Myocyte (in vitro differentiated cells): Measurements from ENCODE around the gene BANF1. TPM values are rescaled to one million over a fixed set of nuclear protein-coding genes. Genes with fewer than 3 reads are reported as not detected.

Experiments used
- DNase-seq: peaks from one replicate; pipeline ENCODE4 v3.0.0-alpha.2; 2012; ENCODE audit warnings: low read depth
- polyA plus RNA-seq: library from polyadenylated mRNA; unstranded; fragments of >200 nt; gene quantifications from one replicate; pipeline ENCODE4 v1.2.1, GENCODE V29; 2012; ENCODE audit warnings: missing spikeins
- total RNA-seq: library from RNA; depleted of rRNA; stranded (reverse); fragments of >200 nt; gene quantifications from 2 replicates; pipeline ENCODE4 v1.2.3, GENCODE V29; 2014

The BANF1 gene, protein sequence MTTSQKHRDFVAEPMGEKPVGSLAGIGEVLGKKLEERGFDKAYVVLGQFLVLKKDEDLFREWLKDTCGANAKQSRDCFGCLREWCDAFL
- total RNA-seq, result 59.3 and 67.2 TPM in 2 replicates
- 268 TPM for polyA plus RNA-seq

- peak; percentile 99 for DNase-seq
These were observed at the start of gene BANF1, which contains the start of gene EIF1AD for GRCh38 chr11:66001942-66002647. TSS of gene BANF1 (plus strand) at chr11:66002503. CDS start at chr11:66003251, 748 bp downstream. TSS of gene EIF1AD (minus strand) at chr11:66002157. CDS start at chr11:66000389, 1,768 bp downstream.

DNA sequence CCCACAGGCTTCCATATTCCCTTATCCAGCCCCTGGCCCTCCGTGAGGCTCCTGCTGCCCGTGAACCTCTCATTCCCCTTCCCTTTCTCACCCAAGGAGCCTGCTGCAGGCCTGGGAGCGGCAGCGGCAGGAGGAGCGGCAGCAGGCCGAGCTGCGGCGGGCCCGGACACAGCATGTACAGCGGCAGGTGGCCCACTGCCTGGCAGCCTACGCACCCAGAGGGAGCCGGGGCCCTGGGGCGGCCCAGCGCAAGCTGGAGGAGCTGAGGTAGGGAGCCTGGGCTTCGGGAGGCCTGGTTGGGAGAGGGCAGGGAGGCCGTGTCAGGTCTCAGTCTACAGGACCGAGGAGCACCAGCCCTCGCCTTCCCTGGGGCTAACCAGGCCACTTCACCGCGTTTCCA is 48.8 kb upstream of the BANF1 start:
- no peak for DNase-seq

GRCh38 chr11:65954771-65955170 is 47.5 kb upstream of the BANF1 start:
- DNase-seq, result no peak

DNA sequence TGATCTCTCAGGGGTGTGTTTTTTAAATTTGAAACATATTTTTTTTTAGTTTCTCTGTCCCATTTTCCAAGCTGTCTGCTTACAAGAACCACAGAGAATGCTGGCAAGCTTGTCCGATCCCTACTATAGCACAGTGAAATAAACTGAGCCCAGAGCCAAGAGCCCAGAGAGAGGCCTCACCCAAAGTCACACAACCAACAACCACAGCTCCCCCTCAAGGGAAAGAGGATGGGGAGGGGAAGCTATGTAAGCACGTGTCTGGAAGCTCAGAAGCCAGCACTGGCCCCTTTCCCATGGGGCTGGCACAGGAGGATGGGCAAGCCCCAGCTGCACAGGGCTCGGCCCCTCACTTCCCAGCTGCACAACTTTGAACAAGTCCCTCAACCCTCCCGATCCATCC is 44.0 kb upstream of the BANF1 start:
- no peak for DNase-seq

DNA sequence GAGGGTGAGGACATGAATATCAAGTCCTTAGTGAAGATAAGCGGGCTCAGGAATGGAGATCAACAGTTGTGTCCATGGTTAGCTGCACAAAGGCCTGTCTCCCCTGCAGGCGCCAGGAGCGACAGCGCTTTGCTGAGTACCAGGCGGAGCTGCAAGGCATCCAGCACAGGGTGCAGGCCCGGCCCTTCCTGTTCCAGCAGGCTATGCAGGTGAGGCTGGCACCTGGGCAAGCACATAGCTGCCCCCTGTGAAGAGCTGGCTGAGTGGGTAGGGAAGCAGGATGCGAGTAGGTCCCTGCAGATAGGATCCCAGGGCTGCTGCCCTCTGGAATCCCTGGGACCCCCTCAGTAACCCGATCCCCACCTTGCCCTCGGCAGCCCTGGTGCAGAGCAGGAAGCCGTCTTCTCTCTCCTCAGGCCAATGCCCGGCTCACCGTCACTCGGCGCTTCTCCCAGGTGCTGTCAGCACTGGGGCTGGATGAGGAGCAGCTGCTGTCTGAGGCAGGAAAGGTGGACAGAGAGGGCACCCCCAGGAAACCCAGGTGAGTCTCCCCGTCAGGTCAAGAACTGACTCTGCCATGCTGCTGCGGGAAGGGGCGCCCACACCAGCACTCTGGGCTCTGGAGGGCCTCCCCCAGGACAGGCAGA is 43.4 kb upstream of the BANF1 start:
- no peak for DNase-seq

GRCh38 chr11:65960824-65961266 is 41.5 kb upstream of the BANF1 start:
- DNase-seq, result no peak

DNA sequence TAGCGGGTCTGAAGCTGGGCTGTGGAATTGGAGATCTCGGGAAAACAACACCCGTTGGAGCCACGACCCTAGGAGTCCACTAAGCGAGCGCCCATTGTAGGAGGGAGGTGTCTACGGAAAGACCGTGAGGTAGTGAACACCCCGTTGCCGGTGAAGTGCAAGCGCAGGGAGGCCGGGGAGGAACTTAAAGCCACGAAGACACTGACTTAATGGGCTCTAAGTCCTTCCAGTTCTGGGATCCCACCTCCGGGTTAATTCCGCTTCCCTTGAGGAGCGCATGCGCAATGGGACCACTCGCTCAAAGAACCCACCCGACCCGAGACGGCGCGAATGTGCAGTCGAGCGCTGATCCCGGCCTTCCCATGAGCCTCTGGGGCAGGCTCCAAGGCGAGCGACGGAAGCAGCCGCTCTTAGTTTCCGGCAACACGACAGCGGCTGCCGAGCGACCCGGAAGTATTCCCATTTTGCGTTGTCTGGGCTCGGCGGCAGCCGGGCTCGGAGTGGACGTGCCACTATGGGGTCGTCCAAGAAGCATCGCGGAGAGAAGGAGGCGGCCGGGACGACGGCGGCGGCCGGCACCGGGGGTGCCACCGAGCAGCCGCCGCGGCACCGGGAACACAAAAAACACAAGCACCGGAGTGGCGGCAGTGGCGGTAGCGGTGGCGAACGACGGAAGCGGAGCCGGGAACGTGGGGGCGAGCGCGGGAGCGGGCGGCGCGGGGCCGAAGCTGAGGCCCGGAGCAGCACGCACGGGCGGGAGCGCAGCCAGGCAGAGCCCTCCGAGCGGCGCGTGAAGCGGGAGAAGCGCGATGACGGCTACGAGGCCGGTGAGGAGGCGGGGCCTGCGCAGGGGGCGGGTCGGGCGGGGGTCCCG is 40.8 kb upstream of the BANF1 start, which contains the start of gene SART1:
Gene SART1 (plus strand): TSS at position 468 of the 874 bp plus-strand sequence. CDS start 47 bp downstream, at position 515.
- DNase-seq, result peak; percentile 99

DNA sequence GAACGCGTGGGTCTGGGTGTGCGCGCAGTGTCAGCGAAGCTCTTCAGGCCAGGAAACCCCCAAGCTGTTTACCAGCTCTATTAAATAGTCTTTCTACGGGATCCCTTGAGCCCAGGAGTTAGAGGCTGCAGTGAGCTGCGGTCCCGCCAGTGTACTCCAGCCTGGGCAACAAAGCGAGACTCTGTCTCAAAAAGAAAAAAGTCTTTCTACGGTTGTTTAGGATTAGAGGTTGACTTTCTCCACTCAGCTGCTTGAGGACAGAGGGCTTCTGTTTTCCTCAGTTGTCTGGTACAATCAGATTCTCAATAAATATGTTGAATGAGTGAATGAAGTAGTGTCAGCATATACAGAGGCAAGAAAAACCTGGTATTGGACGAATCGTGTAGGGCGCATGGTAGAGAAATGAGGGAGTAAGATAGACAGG is 40.1 kb upstream of the BANF1 start:
- DNase-seq, result no peak

DNA sequence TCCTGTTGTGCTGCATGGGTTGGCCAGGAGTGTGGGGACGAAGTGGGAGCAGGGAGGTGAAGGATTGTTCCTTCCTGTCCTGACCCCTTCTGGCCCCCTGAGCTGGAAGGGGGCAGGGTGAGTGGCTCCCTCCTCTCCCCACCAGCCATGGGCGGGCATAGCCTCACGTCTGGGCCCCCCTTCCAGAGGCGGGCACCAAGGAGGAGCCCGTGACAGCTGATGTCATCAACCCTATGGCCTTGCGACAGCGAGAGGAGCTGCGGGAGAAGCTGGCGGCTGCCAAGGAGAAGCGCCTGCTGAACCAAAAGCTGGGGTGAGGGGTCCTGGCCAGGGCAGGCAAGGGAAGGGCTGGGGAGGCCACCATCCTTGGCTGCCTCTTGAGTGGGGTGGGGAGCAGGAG is 37.4 kb upstream of the BANF1 start:
- DNase-seq, result no peak

GRCh38 chr11:65965986-65966762 is 36.1 kb upstream of the BANF1 start:
- DNase-seq, result no peak

DNA sequence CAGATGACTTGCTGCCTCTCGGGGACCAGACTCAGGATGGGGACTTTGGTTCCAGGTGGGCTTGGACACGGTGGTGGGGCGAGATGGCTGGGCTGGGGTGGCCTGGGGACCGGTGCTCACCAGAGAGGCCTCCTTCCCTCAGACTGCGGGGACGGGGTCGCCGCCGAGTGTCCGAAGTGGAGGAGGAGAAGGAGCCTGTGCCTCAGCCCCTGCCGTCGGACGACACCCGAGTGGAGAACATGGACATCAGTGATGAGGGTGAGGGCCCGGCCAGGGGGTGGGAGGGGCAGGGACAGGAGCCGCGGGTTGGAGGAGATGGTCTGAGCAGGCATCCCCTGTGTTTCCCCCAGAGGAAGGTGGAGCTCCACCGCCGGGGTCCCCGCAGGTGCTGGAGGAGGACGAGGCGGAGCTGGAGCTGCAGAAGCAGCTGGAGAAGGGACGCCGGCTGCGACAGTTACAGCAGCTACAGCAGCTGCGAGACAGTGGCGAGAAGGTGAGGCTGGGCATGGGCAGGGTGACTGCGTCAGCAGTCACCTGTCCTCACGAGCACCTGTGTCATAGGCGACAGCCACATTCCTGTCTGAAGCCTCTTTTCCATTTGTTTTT is 34.9 kb upstream of the BANF1 start:
- no peak for DNase-seq

GRCh38 chr11:65968600-65969482 is 33.5 kb upstream of the BANF1 start:
- peak; percentile 44 for DNase-seq

DNA sequence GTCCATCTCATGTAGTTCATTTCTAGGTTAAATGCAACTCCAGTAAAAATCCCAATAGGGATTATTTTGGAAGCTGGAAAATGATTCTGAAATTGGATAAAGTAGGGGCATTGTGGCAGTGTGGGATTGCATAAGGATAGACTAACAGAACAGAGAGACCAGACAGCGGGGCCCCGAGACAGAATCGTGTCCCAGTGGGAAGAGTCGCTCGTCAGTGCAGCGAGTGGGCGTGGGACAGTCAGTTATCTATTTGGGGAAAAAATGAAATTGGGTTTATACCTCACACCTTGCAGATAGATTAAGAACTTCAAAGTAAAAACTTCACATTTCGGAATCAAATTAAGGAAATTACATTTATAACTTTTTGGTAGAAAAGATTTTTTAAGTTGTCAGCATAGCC is 30.2 kb upstream of the BANF1 start:
- no peak for DNase-seq

DNA sequence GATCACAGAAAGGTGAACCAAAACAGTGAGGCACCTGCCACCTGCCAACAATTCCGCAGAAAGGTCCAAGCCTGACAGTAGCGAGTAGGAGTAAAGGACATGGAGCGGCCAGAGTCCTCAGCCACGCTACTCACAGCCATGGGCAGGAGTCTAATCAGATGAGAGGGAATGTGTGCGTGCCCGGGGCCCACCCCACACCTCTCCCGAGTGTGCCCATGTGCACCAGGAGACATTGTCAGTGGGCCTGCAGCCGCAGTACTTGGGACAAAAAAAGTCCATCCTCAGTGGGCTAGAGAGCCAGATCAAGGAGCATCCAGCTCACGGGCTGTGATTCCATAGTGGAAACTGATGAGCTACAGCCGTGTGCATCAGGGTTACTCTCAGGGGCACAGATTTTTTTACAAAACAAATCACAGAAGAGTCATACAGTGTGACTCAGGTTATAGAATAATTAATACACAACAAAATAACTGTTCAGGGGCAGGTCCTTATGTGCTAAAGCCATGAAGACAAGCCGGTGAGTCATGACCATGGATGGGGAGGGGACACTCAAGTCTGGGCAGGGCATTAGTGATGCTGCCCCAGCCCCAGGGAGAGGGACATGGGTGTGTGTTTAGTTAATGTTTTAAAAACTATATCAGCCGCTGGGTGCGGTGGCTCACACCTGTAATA is 28.7 kb upstream of the BANF1 start:
- no peak for DNase-seq

DNA sequence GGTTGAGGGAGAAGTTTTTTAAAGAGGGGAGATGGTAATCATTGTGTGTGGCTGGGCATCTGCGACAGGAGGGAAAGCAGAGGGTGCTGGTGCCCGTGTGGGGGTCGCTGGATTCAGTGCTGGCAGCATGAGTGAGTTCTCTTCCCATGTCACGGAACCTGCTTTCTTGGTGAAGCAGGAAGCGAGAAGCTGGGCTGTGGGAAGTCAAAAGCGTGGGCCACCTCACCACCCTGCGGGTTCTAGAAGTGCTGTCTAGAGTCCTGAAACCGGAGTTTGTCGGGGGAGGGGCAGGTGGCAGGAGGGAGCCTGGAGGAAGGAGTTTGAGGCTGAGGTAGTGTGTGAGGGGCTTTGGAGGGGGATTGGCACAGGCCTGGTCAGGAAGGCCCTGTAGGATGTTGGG is 26.5 kb upstream of the BANF1 start:
- DNase-seq, result no peak

GRCh38 chr11:65976216-65977176 is 25.8 kb upstream of the BANF1 start:
- DNase-seq, result no peak

- DNase-seq, result no peak
These were observed 24.5 kb upstream of the BANF1 start for GRCh38 chr11:65977621-65978390.
